Activated T-cell treated with anti-CD3 and anti-CD28 coated beads, Interleukin-2, amount 50 U/mL, for 4 hours (primary cell): ENCODE results near the gene PMS1. TPM values are rescaled to one million over a fixed set of nuclear protein-coding genes. Genes with fewer than 3 reads are reported as not detected.
"Not testable (repeated sequence)": the region's sequence is repeated elsewhere in the genome, so short reads cannot be mapped to it uniquely, and the experiment has no call there.

Source experiments
- ATAC-seq, 2 donors: fragments of 200-7000 bp; cut with Tn5 transposase; one replicate each; pipeline ENCODE4 v1.10.0; 2021
- DNase-seq: peaks from one replicate; pipeline ENCODE4 v3.0.0-alpha.2; 2020
- H3K27me3 Mint-ChIP-seq: one replicate; pipeline ENCODE4 v1.8.0; 2021; ENCODE audit warnings: low read depth, mixed read lengths
- H3K36me3 Mint-ChIP-seq: one replicate; pipeline ENCODE4 v1.8.0; 2022; ENCODE audit warnings: mixed read lengths; ENCODE audit not compliant: insufficient read depth
- H3K4me1 Mint-ChIP-seq: one replicate; pipeline ENCODE4 v1.8.0; 2021; ENCODE audit warnings: low read depth, mixed read lengths
- H3K4me3 Mint-ChIP-seq: one replicate; pipeline ENCODE4 v1.8.0; 2021; ENCODE audit warnings: mild to moderate bottlenecking, moderate library complexity, mixed read lengths
- H3K9me3 Mint-ChIP-seq: one replicate; pipeline ENCODE4 v1.8.0; 2021; ENCODE audit warnings: mixed read lengths
- total RNA-seq, 3 donors: library from RNA; stranded (reverse); gene quantifications; one replicate each; pipeline ENCODE4 v1.2.1, GENCODE V29; 2021

The PMS1 gene
- total RNA-seq, 3 donors from 2014 or later, result 30.7 to 34.1 (median 33.0) TPM

GRCh38 chr2:189830510-189830909, 46.3 kb downstream of the PMS1 start:
- no peak overlapping the region for H3K4me3 Mint-ChIP-seq
- DNase-seq (no peak), ATAC-seq (no peak)
- no peaks in the 10 kb centered on the region for H3K27me3 Mint-ChIP-seq
- peaks cover 28% of the 10 kb centered on the region for H3K36me3 Mint-ChIP-seq
- H3K9me3 Mint-ChIP-seq, result no peaks in the 10 kb centered on the region
- H3K4me1 Mint-ChIP-seq, result no peaks in the 10 kb centered on the region

GRCh38 chr2:189834059-189834458, 49.8 kb downstream of the PMS1 start:
- Mint-ChIP-seq H3K36me3 (peaks cover 22% of the 10 kb centered on the region), H3K9me3 (no peaks in the 10 kb centered on the region), H3K27me3 (no peaks in the 10 kb centered on the region), H3K4me1 (no peaks in the 10 kb centered on the region), H3K4me3 (no peak overlapping the region)
- ATAC-seq (no peak), DNase-seq (no peak)

- H3K36me3 Mint-ChIP-seq, result peaks cover 19% of the 10 kb centered on the region
- H3K27me3 Mint-ChIP-seq, H3K9me3 Mint-ChIP-seq, DNase-seq, H3K4me1 Mint-ChIP-seq, H3K4me3 Mint-ChIP-seq, ATAC-seq: not testable (repeated sequence)
Measured at GRCh38 chr2:189834642-189835041, 50.4 kb downstream of the PMS1 start.

GRCh38 chr2:189835855-189836558, 51.8 kb downstream of the PMS1 start:
- ATAC-seq (no peak), DNase-seq (no peak)
- no peak overlapping the region for H3K4me3 Mint-ChIP-seq
- H3K9me3 Mint-ChIP-seq, result no peaks in the 10 kb centered on the region
- no peaks in the 10 kb centered on the region for H3K27me3 Mint-ChIP-seq
- H3K4me1 Mint-ChIP-seq, result no peaks in the 10 kb centered on the region
- H3K36me3 Mint-ChIP-seq, result peaks cover 10% of the 10 kb centered on the region

GRCh38 chr2:189836644-189837043, 52.4 kb downstream of the PMS1 start:
- H3K27me3 Mint-ChIP-seq, result no peaks in the 10 kb centered on the region
- peaks cover 10% of the 10 kb centered on the region for H3K36me3 Mint-ChIP-seq
- H3K9me3 Mint-ChIP-seq, result no peaks in the 10 kb centered on the region
- H3K4me3 Mint-ChIP-seq, result no peak overlapping the region
- no peaks in the 10 kb centered on the region for H3K4me1 Mint-ChIP-seq
- no peak for ATAC-seq
- DNase-seq, result no peak

GRCh38 chr2:189837326-189837725, 53.1 kb downstream of the PMS1 start:
- H3K27me3 Mint-ChIP-seq, result no peaks in the 10 kb centered on the region
- DNase-seq (no peak), ATAC-seq (no peak)
- peaks cover 15% of the 10 kb centered on the region for H3K36me3 Mint-ChIP-seq
- no peaks in the 10 kb centered on the region for H3K9me3 Mint-ChIP-seq
- no peaks in the 10 kb centered on the region for H3K4me1 Mint-ChIP-seq
- H3K4me3 Mint-ChIP-seq, result no peak overlapping the region

- Mint-ChIP-seq H3K9me3 (no peaks in the 10 kb centered on the region), H3K36me3 (peaks cover 17% of the 10 kb centered on the region), H3K27me3 (no peaks in the 10 kb centered on the region), H3K4me1 (no peaks in the 10 kb centered on the region), H3K4me3 (no peak overlapping the region)
- DNase-seq (no peak), ATAC-seq (no peak)
Measured at GRCh38 chr2:189841019-189841418, 56.8 kb downstream of the PMS1 start.

GRCh38 chr2:189848276-189848675, 64.0 kb downstream of the PMS1 start:
- no peaks in the 10 kb centered on the region for H3K9me3 Mint-ChIP-seq
- peaks cover 39% of the 10 kb centered on the region for H3K36me3 Mint-ChIP-seq
- no peak overlapping the region for H3K4me3 Mint-ChIP-seq
- no peaks in the 10 kb centered on the region for H3K4me1 Mint-ChIP-seq
- H3K27me3 Mint-ChIP-seq, result no peaks in the 10 kb centered on the region
- DNase-seq (no peak), ATAC-seq (no peak)

GRCh38 chr2:189849550-189849949, 65.3 kb downstream of the PMS1 start:
- no peak for DNase-seq
- Mint-ChIP-seq H3K4me1 (no peaks in the 10 kb centered on the region), H3K9me3 (no peaks in the 10 kb centered on the region), H3K27me3 (no peaks in the 10 kb centered on the region), H3K36me3 (peaks cover 40% of the 10 kb centered on the region), H3K4me3 (no peak overlapping the region)
- ATAC-seq, result no peak

GRCh38 chr2:189851174-189851826, 67.0 kb downstream of the PMS1 start:
- Mint-ChIP-seq H3K4me1 (no peaks in the 10 kb centered on the region), H3K27me3 (no peaks in the 10 kb centered on the region), H3K9me3 (no peaks in the 10 kb centered on the region), H3K36me3 (peaks cover 42% of the 10 kb centered on the region), H3K4me3 (no peak overlapping the region)
- no peak for ATAC-seq
- DNase-seq, result no peak

- no peak for DNase-seq
- Mint-ChIP-seq H3K36me3 (peaks cover 30% of the 10 kb centered on the region), H3K4me1 (no peaks in the 10 kb centered on the region), H3K4me3 (no peak overlapping the region), H3K27me3 (no peaks in the 10 kb centered on the region), H3K9me3 (no peaks in the 10 kb centered on the region)
- ATAC-seq, result no peak
Measured at GRCh38 chr2:189854187-189854586, 69.9 kb downstream of the PMS1 start.

GRCh38 chr2:189854940-189855339, 70.7 kb downstream of the PMS1 start:
- Mint-ChIP-seq H3K4me3 (no peak overlapping the region), H3K27me3 (no peaks in the 10 kb centered on the region), H3K9me3 (no peaks in the 10 kb centered on the region), H3K4me1 (no peaks in the 10 kb centered on the region), H3K36me3 (peaks cover 27% of the 10 kb centered on the region)
- DNase-seq, result no peak
- no peak for ATAC-seq

- Mint-ChIP-seq H3K4me3 (no peak overlapping the region), H3K36me3 (peaks cover 28% of the 10 kb centered on the region), H3K9me3 (peaks cover 5% of the 10 kb centered on the region), H3K27me3 (no peaks in the 10 kb centered on the region), H3K4me1 (no peaks in the 10 kb centered on the region)
- ATAC-seq, result no peak
- DNase-seq, result no peak
Measured at GRCh38 chr2:189858291-189858690, 74.0 kb downstream of the PMS1 start.

GRCh38 chr2:189860161-189860560, 75.9 kb downstream of the PMS1 start:
- H3K9me3 Mint-ChIP-seq, result peaks cover 5% of the 10 kb centered on the region
- DNase-seq, result no peak
- no peaks in the 10 kb centered on the region for H3K27me3 Mint-ChIP-seq
- no peak for ATAC-seq
- no peak overlapping the region for H3K4me3 Mint-ChIP-seq
- no peaks in the 10 kb centered on the region for H3K4me1 Mint-ChIP-seq
- peaks cover 24% of the 10 kb centered on the region for H3K36me3 Mint-ChIP-seq

- ATAC-seq (no peak), DNase-seq (no peak)
- Mint-ChIP-seq H3K4me1 (no peaks in the 10 kb centered on the region), H3K27me3 (no peaks in the 10 kb centered on the region), H3K9me3 (peaks cover 5% of the 10 kb centered on the region), H3K4me3 (no peak overlapping the region), H3K36me3 (peaks cover 17% of the 10 kb centered on the region)
Measured at GRCh38 chr2:189862751-189863150, 78.5 kb downstream of the PMS1 start.
